IPS-NIHi7 (cell line): Measurements from ENCODE around the gene VAV3.

Experiments used
- DNase-seq: peaks from one replicate; pipeline ENCODE4 v3.0.0; 2012; ENCODE audit warnings: mixed read lengths; ENCODE audit errors: extremely low spot score

VAV3 gene

DNA sequence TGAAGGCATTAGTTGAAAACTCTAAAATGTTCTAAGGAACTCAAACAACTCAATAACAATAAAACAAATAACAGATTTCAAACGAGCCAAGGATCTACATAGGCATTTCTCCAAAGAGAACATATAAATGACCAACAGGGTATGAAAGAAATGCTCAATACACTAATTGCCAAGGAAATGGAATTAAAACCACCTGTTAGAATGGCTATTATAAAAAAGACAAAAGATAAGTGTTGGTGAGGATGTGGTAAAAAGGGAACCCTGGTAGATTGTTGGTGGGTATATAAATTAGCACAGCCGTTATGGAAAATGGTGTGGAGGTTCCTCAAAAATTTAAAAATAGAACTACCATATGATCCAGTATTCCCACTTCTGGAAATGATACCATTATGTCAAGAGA, 9.1 kb upstream of the VAV3 start:
- no peak for DNase-seq

DNA sequence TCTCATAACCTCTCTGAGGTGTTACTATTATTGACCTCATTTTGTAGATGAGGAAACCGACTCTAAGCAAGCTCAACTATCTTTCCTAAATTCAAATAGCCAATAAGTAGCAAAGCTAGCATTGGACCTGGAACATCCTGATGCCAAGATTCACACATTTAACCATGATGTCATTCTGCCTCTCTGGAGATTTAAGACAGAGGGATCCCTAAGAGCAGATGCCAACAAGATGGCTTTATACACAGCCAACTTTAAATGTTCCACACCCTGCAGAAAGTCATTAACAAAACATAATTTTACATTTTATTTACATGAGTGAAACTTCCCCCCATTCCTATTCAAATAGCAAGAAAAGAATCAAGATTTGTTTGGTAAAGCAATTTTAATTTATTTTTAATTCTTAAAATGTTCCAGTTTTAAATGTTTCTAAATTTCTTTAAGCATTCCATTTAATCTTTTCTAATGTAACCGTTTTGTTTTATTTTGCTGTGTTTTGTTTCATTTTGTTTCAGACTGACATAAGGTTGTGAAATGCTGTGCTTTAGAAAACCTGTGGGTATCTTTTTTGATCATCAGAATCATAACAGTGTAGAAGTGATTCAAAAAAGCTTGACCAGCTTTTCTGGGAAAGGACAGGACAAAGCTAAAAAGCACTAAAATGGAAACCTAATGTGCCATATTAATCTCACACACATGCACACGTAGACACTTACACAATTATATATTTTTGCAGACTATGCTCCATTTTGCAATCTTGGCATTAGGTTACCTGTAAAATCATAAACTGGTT, 7.6 kb upstream of the VAV3 start:
- DNase-seq: no peak

GRCh38 chr1:107966550-107966949, 1.6 kb upstream of the VAV3 start:
- no peak for DNase-seq

- DNase-seq: peak; percentile 49
Observed at GRCh38 chr1:107964336-107965109, 457 bp downstream of the VAV3 start.

- peak; percentile 48 for DNase-seq
Observed at GRCh38 chr1:107963601-107964335, 1.2 kb downstream of the VAV3 start.

GRCh38 chr1:107963008-107963407, 2.0 kb downstream of the VAV3 start:
- no peak for DNase-seq

DNA sequence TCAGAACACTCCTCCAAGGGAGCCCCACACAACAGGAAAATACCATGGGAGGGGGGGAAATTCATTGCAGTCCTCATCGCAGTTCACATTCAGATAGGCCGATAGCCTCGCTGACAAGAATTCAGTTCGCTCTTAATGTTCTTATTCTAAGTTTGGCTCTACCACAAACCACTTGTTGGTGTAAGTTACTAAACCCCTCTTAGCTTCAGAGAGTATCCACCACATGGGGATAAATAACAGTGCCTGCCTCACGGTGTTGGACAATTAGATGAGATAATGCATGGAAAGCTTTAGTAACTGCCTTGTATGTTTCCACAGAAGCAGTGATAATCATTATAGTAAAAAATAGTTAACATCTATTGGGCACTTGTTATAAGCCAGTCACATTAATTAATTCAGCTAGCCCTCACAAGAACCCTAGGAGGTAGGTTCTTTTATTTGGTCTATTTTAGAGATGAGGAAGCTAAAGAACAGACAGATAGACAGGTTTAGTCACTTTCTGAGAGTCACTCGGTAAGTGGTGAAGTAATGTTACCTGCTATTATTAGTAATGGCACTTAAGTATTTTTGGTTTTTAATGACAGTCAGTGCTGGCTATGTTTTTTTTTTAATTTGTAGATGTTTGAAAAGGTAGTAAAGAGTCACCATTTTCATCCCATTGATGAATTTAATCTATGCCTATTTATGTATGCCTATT, 10.1 kb downstream of the VAV3 start:
- DNase-seq: no peak

DNA sequence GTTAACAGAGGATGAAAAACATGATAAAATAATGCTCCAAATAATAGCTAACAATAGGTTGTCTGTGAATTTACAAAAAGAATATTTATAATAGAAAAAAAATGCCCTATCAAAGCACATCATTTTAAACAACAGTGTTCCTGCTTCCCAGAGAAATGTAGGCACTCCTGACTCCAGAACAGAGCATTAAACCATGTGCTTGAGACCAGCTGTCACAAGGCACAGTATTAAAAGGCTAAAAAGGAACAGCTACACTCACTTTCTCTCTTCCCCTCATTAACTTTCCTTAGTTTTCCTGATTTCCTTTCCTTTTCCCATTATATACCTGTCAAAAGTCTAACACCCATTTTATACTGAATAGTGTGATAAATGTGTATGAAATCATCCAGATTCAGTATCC, 10.9 kb downstream of the VAV3 start:
- no peak for DNase-seq

DNA sequence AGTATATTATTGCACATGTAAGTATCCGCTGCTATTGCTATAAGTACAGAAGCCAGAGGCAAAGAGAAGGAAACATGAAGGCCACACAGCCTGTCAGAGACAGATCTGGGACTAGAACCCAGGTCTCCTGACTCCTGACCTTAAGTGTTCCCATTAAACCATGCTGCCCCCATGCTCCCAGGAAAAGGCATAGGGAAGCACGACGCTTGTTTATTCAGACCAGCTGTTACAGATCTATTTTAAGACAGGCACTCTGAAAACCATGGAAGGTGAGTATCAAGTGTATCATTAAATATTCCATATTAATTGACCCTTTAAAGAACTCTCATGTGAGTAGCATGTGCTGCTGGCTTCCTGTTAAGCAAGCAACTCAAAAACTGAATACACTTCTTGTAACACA, 11.4 kb downstream of the VAV3 start:
- DNase-seq: no peak

- DNase-seq: no peak
Observed at GRCh38 chr1:107952989-107953388, 12.0 kb downstream of the VAV3 start.

GRCh38 chr1:107950464-107950863, 14.5 kb downstream of the VAV3 start:
- DNase-seq: no peak

GRCh38 chr1:107949467-107950253, 15.3 kb downstream of the VAV3 start:
- DNase-seq: no peak

- no peak for DNase-seq
Observed at GRCh38 chr1:107946794-107947193, 18.2 kb downstream of the VAV3 start.

DNA sequence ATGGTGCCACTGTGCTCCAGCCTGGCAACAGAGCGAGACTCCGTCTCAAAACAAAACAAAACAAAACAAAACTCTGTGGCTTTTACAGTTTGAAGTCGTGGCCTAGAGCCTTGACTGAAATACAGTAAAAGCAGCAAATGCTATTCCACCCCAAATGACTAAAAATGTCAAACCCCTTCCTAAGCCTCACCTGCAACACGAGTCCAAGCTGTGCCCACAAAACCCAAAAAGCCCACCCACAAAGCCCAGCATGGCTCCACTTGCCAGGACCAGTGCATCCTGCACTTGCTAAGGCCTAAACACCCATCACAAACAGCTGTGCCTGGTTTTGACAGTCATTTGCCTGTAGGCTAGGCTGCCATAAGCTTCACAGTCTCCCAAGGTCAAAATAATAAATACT, 21.3 kb downstream of the VAV3 start:
- DNase-seq: no peak

DNA sequence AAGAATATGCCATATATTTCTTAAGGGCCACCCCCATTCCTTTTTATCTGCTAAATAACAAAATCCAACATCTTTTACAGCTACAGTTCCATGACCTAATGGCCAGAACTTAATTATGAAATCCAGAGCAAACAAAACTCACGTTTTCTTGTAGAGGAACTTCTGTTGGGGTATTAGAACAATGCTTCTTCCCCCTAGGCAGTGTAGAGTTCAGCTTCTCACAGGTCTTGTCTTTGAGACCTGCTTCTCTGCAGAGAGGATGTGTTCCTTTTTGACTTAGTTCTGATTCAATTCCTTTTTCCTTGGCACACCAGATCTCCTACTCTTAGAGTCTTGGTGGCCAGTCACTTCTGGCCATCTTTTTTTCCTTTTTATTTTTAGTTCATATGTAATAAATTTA, 22.2 kb downstream of the VAV3 start:
- no peak for DNase-seq

DNA sequence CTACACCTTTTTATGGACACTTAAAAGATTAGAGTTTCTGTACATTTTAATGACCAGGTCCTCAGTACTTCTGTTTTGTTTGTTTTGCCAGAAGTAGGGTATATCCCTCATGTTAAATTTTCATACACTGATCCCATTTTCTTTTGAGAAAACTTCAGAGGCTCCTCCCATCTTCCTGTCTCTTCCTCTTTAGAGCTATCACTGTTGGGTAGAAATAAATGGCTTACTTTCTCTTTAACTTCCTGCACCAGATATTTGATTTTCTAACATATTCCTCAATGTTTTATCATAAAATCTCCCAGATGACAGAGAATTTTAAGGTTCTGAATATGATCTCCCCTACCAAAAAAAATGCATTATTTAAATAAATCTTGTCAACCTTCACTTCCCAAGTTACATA, 23.4 kb downstream of the VAV3 start:
- DNase-seq: no peak

DNA sequence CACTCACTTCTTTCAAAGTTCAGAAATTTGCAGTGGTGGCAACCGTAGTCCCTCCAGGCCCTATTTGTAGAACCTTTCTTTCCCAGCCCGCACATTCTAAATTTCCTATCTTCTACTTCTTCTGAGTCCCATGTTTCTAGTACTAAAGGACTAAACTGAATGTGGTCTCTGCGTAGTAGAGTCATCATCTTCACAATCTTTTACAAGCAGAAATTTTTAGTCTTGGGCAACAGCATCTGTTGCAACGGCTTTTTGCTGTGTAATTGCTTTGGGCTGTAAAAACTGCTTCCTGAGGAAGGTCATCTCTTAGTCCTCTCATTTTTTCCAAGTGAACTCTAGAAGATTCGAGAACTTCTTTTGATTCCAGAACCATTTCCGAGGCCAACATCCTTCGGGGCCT, 23.9 kb downstream of the VAV3 start:
- no peak for DNase-seq

- no peak for DNase-seq
Observed at GRCh38 chr1:107940701-107941100, 24.3 kb downstream of the VAV3 start.

DNA sequence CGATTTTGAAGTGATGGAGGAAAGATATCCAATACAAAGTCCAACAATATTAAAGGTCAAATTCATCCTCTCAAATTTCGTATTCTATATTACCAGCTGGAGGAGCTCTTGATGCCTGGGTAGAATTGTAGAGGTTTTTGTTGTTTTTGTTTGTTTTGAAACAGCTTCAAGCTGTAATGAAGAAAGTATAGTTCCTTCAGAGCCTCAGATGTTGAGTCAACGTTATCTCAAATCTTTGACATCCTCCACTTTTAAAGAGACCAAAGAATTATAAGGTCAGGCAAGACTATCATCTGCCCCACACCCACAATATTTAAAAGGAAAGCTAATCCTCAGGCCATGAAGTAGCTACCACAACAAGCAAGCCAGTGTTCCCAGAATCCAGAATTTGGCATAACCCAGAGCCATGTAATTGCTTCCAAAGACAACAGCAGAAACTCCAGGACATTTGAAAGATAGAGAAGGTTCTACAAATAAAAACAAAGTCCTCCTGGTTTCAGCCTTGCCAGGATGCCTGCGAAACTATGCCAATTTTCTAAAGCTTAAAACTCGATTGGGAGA, 24.9 kb downstream of the VAV3 start:
- DNase-seq: no peak

DNA sequence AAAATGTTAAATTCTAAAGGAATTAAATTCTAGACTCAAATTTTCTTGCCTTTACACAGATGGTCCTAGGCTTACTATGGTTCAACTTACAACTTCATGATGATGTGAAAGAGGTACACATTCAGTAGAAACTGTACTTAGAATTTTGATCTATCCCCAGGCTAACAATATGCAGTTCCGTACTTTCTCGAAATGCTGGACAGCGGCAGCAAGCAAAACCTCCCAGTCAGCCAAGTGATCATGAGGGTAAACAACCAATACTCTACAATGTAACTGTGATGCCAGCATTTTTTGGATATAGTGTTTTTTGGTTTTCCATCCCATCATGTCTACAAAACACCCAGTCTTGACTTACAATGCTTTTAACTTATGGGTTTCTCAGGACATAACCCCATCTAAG, 25.7 kb downstream of the VAV3 start:
- no peak for DNase-seq
